C4-2B (cell line): Measurements from ENCODE around the gene HSPG2.

Experiments
- H3K27ac ChIP-seq: fragments of 450-650 bp; 2 replicates; pipeline ENCODE4 v1.5.1; 2017
- CTCF ChIP-seq: fragments of 450-650 bp; conservative IDR thresholded peaks from 2 replicates; pipeline ENCODE4 v1.5.1; 2017; ENCODE audit warnings: mild to moderate bottlenecking
- ZFX ChIP-seq: fragments of 450-650 bp; IDR thresholded peaks from 2 replicates; pipeline ENCODE4 v1.6.1; 2017

HSPG2 gene

GRCh38 chr1:21875621-21876063 lies 61.5 kb downstream of the HSPG2 start:
- no peak for TF ChIP-seq ZFX
- no peak overlapping the region for H3K27ac ChIP-seq

- H3K27ac ChIP-seq, result no peak overlapping the region
- no peak for TF ChIP-seq CTCF
- TF ChIP-seq ZFX, result no peak
Measured at GRCh38 chr1:21874778-21875547, 62.1 kb downstream of the HSPG2 start.

- H3K27ac ChIP-seq, result no peak overlapping the region
- no peak for TF ChIP-seq ZFX
- no peak for TF ChIP-seq CTCF
Measured at GRCh38 chr1:21874328-21874727, 62.8 kb downstream of the HSPG2 start.

- H3K27ac ChIP-seq, result no peak overlapping the region
- no peak for TF ChIP-seq CTCF
- no peak for TF ChIP-seq ZFX
Measured at GRCh38 chr1:21873761-21874160, 63.3 kb downstream of the HSPG2 start.

GRCh38 chr1:21873174-21873573 lies 63.9 kb downstream of the HSPG2 start:
- TF ChIP-seq ZFX (no peak), CTCF (no peak)
- H3K27ac ChIP-seq, result no peak overlapping the region

- no peak for TF ChIP-seq ZFX
- TF ChIP-seq CTCF, result no peak
- no peak overlapping the region for H3K27ac ChIP-seq
Measured at GRCh38 chr1:21872445-21873079, 64.5 kb downstream of the HSPG2 start.

- H3K27ac ChIP-seq, result no peak overlapping the region
- TF ChIP-seq CTCF (no peak), ZFX (no peak)
Measured at GRCh38 chr1:21871943-21872342, 65.2 kb downstream of the HSPG2 start.
